HL-60 (cell line): ENCODE data around the gene ERBB4.

Source experiments
- CTCF ChIP-seq: IDR thresholded peaks from one replicate; pipeline ENCODE4 v1.5.1; 2011; ENCODE audit warnings: low read length, control low read depth, inconsistent platforms; ENCODE audit not compliant: insufficient read depth
- POLR2AphosphoS5 ChIP-seq: IDR thresholded peaks from 2 replicates; pipeline ENCODE4 v1.6.1; 2012; ENCODE audit warnings: low read depth

- TF ChIP-seq CTCF (no peak), POLR2AphosphoS5 (no peak)
Measured at GRCh38 chr2:212064318-212064717, 474.3 kb downstream of the ERBB4 start.
